Type B pancreatic cell (in vitro differentiated cells): ENCODE results near the gene SIGLEC5. TPM values are rescaled to one million over a fixed set of nuclear protein-coding genes. Genes with fewer than 3 reads are reported as not detected.

Experiments
- DNase-seq: peaks from one replicate; pipeline ENCODE4 v3.0.0; 2021; ENCODE audit warnings: mixed read lengths; ENCODE audit not compliant: unreplicated experiment; ENCODE audit errors: extremely low spot score
- H3K27ac Mint-ChIP-seq: 2 replicates; pipeline ENCODE4 v1.8.0; 2021; ENCODE audit warnings: mild to moderate bottlenecking, mixed read lengths
- H3K27me3 Mint-ChIP-seq: 2 replicates; pipeline ENCODE4 v1.8.0; 2021; ENCODE audit warnings: mixed read lengths
- H3K36me3 Mint-ChIP-seq: 2 replicates; pipeline ENCODE4 v1.8.0; 2021; ENCODE audit warnings: mixed read lengths
- H3K4me1 Mint-ChIP-seq: one replicate; pipeline ENCODE4 v1.8.0; 2021; ENCODE audit warnings: mixed read lengths; ENCODE audit not compliant: unreplicated experiment
- H3K4me3 Mint-ChIP-seq: 2 replicates; pipeline ENCODE4 v1.8.0; 2021; ENCODE audit warnings: mild to moderate bottlenecking, mixed read lengths
- H3K9me3 Mint-ChIP-seq: 2 replicates; pipeline ENCODE4 v1.8.0; 2021; ENCODE audit warnings: mixed read lengths
- total RNA-seq: library from RNA; stranded (reverse); gene quantifications from 2 replicates; pipeline ENCODE4 v1.2.1, GENCODE V29; 2021; ENCODE audit warnings: low replicate concordance
- TF ChIP-seq, protein P1 (sequence below): fragments of 200-600 bp; sonication (generic); conservative IDR thresholded peaks from 2 replicates; pipeline ENCODE4 v1.5.0; 2021; ENCODE audit warnings: antibody characterized with exemption, mild to moderate bottlenecking

SIGLEC5 gene
- total RNA-seq, 1 donor from 2014 or later: not detected

- no peak overlapping the region for H3K4me3 Mint-ChIP-seq
- H3K36me3 Mint-ChIP-seq: no peaks in the 10 kb centered on the region
- H3K4me1 Mint-ChIP-seq: no peaks in the 10 kb centered on the region
- H3K9me3 Mint-ChIP-seq: no peaks in the 10 kb centered on the region
- TF ChIP-seq, protein P1, sequence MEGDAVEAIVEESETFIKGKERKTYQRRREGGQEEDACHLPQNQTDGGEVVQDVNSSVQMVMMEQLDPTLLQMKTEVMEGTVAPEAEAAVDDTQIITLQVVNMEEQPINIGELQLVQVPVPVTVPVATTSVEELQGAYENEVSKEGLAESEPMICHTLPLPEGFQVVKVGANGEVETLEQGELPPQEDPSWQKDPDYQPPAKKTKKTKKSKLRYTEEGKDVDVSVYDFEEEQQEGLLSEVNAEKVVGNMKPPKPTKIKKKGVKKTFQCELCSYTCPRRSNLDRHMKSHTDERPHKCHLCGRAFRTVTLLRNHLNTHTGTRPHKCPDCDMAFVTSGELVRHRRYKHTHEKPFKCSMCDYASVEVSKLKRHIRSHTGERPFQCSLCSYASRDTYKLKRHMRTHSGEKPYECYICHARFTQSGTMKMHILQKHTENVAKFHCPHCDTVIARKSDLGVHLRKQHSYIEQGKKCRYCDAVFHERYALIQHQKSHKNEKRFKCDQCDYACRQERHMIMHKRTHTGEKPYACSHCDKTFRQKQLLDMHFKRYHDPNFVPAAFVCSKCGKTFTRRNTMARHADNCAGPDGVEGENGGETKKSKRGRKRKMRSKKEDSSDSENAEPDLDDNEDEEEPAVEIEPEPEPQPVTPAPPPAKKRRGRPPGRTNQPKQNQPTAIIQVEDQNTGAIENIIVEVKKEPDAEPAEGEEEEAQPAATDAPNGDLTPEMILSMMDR: no peak
- peaks cover 62% of the 10 kb centered on the region for H3K27me3 Mint-ChIP-seq
- no peak overlapping the region for H3K27ac Mint-ChIP-seq
- DNase-seq: no peak
Measured at GRCh38 chr19:51663650-51664049, 33.4 kb upstream of the SIGLEC5 start.

DNA sequence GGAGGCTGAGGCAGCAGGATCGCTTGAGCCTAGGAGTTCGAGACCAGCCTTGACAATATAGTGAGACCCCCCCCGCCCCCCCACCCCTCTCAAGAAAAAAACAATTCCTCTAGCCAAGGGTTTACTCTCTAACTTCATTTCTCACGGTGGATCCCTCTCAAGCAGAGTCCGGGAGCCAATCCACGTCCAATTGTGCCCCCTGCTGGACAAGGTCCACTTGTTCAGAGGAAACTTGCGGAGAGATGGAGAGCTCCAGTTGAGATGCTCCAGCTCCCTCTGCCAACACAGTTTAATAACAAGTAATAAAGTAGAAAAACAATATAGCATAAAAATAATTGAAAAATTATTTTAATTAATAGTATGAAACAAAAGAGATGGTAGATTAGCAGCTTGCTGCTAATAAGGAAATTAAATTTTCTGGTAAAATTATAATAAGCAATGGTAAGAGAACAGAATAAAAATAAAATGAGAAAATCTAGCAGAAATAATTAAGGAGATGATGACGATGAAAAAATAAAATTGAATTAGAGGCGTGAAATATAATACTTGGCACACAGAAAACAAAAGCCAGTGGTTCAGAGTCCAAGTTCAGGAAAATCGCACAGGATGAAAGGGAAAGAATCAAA, 30.9 kb upstream of the SIGLEC5 start:
- peak; percentile 82 for DNase-seq
- TF ChIP-seq, protein P1: peak; percentile 81
- Mint-ChIP-seq H3K27me3 (peaks cover 63% of the 10 kb centered on the region), H3K4me3 (no peak overlapping the region), H3K4me1 (peaks cover 6% of the 10 kb centered on the region), H3K27ac (no peak overlapping the region), H3K36me3 (no peaks in the 10 kb centered on the region), H3K9me3 (no peaks in the 10 kb centered on the region)

DNA sequence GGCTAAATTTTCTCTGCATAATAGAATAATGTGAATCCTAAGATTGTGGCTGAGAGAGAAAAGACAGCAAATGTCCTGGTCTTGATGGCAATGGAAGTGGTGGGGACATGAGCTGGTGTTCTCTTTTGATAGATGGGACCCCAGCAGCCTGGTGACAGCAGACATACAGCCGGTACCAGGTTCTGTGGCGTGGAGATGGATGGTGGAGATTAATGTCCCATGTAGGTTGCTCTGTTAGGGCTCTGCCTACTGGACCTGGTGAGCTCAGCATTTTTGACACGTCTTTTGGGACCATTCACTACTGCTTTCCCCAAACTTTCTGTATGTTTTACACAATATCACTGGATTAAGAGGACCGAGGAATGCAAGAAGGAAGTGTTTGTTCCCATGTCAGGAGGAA, 24.6 kb upstream of the SIGLEC5 start:
- Mint-ChIP-seq H3K4me3 (no peak overlapping the region), H3K9me3 (no peaks in the 10 kb centered on the region), H3K36me3 (no peaks in the 10 kb centered on the region), H3K4me1 (peaks cover 6% of the 10 kb centered on the region), H3K27me3 (peaks cover 23% of the 10 kb centered on the region), H3K27ac (no peak overlapping the region)
- DNase-seq: no peak
- TF ChIP-seq, protein P1: no peak

GRCh38 chr19:51653162-51653561, 23.0 kb upstream of the SIGLEC5 start:
- TF ChIP-seq, protein P1: no peak
- no peaks in the 10 kb centered on the region for H3K9me3 Mint-ChIP-seq
- no peak overlapping the region for H3K27ac Mint-ChIP-seq
- H3K27me3 Mint-ChIP-seq: peaks cover 15% of the 10 kb centered on the region
- H3K36me3 Mint-ChIP-seq: no peaks in the 10 kb centered on the region
- DNase-seq: no peak
- peaks cover 6% of the 10 kb centered on the region for H3K4me1 Mint-ChIP-seq
- H3K4me3 Mint-ChIP-seq: no peak overlapping the region

DNA sequence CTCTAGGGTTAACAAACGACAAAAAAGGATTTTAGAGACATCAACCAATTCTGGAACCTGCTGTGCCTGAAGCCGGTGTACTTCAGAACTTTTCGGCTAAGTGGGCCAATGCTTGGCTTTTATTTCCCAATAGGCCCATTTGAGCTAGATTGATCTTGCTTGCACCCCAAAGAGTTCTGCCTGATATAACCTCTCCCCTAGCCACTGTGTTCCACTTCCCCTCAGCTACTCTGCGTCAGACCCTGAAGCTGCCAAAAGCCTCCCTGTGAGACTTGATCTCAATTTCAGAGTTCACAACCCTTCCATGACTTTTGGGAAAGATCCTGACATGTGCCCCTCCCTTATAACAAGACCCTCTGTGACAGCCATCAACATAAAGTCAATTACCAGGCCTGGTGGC, 22.1 kb upstream of the SIGLEC5 start:
- Mint-ChIP-seq H3K9me3 (no peaks in the 10 kb centered on the region), H3K4me1 (peaks cover 6% of the 10 kb centered on the region), H3K27me3 (peaks cover 11% of the 10 kb centered on the region), H3K27ac (no peak overlapping the region), H3K36me3 (no peaks in the 10 kb centered on the region), H3K4me3 (no peak overlapping the region)
- DNase-seq: no peak
- TF ChIP-seq, protein P1: no peak
